WTC11 (cell line): Measurements from ENCODE around the gene CDH22. TPM values are rescaled to one million over a fixed set of nuclear protein-coding genes. Genes with fewer than 3 reads are reported as not detected.

Experiments used
- ATAC-seq: fragments of 200-7000 bp; cut with Tn5 transposase; 2 replicates; pipeline ENCODE4 v1.10.0; 2021; ENCODE audit warnings: mild to moderate bottlenecking, moderate library complexity
- CTCF ChIA-PET: fragments of 300-600 bp; sonication (Branson Sonifier 250); formaldehyde crosslinking; loops from one replicate; lab custom pipeline; 2021; ENCODE audit warnings: antibody characterized with exemption; lab: Charles Lee
- POLR2A ChIA-PET: fragments of 350-600 bp; sonication (Branson Sonifier 250); formaldehyde crosslinking; loops from one replicate; lab custom pipeline; 2021; ENCODE audit warnings: antibody characterized with exemption; lab: Charles Lee
- DNase-seq: peaks from one replicate; pipeline ENCODE4 v3.0.0; 2021; ENCODE audit warnings: low spot score
- H3K27ac Mint-ChIP-seq: 2 replicates; pipeline ENCODE4 v1.8.0; 2021; ENCODE audit warnings: mixed read lengths
- H3K27me3 Mint-ChIP-seq: 2 replicates; pipeline ENCODE4 v1.8.0; 2021; ENCODE audit warnings: low read depth, mild to moderate bottlenecking, moderate library complexity, mixed read lengths
- H3K36me3 Mint-ChIP-seq: 2 replicates; pipeline ENCODE4 v1.8.0; 2021; ENCODE audit warnings: mixed read lengths
- H3K4me1 Mint-ChIP-seq: 2 replicates; pipeline ENCODE4 v1.8.0; 2022; ENCODE audit warnings: mixed read lengths
- H3K4me3 Mint-ChIP-seq: 2 replicates; pipeline ENCODE4 v1.8.0; 2021; ENCODE audit warnings: mild to moderate bottlenecking, moderate library complexity, mixed read lengths
- H3K9me3 Mint-ChIP-seq: 2 replicates; pipeline ENCODE4 v1.8.0; 2021; ENCODE audit warnings: mixed read lengths
- AR ChIP-seq: fragments of 250-450 bp; sonication (Bioruptor Pico); IDR thresholded peaks from 2 replicates; pipeline ENCODE4 v1.9.0; 2021; ENCODE audit warnings: mild to moderate bottlenecking
- CDX4 ChIP-seq: fragments of 250-450 bp; sonication (Bioruptor Pico); IDR thresholded peaks from 2 replicates; pipeline ENCODE4 v1.9.0; 2021; ENCODE audit warnings: moderate library complexity, mild to moderate bottlenecking, inconsistent platforms, borderline replicate concordance
- ELF4 ChIP-seq: sonication (generic); formaldehyde crosslinking; IDR thresholded peaks from 2 replicates; pipeline ENCODE4 v1.8.1; 2022; ENCODE audit warnings: low read depth, mild to moderate bottlenecking, moderate library complexity, missing genetic modification reagents
- EMX1 ChIP-seq: fragments of 250-450 bp; sonication (Bioruptor Pico); IDR thresholded peaks from 2 replicates; pipeline ENCODE4 v1.8.0; 2021; ENCODE audit warnings: mild to moderate bottlenecking
- ETV6 ChIP-seq: sonication (generic); formaldehyde crosslinking; IDR thresholded peaks from 2 replicates; pipeline ENCODE4 v1.8.1; 2022; ENCODE audit warnings: mild to moderate bottlenecking, missing genetic modification reagents
- FOXJ3 ChIP-seq: sonication (generic); formaldehyde crosslinking; IDR thresholded peaks from 2 replicates; pipeline ENCODE4 v1.9.0; 2021; ENCODE audit warnings: missing genetic modification reagents, mild to moderate bottlenecking, borderline replicate concordance
- FOXP1 ChIP-seq: sonication (generic); formaldehyde crosslinking; IDR thresholded peaks from 2 replicates; pipeline ENCODE4 v1.8.0; 2022; ENCODE audit warnings: missing genetic modification reagents, mild to moderate bottlenecking, moderate library complexity, borderline replicate concordance
- FOXP4 ChIP-seq: sonication (generic); formaldehyde crosslinking; IDR thresholded peaks from 2 replicates; pipeline ENCODE4 v1.8.0; 2022; ENCODE audit warnings: mild to moderate bottlenecking, missing genetic modification reagents
- JUN ChIP-seq: sonication (generic); formaldehyde crosslinking; IDR thresholded peaks from 2 replicates; pipeline ENCODE4 v1.8.0; 2023; ENCODE audit warnings: mild to moderate bottlenecking, missing genetic modification reagents
- NFE2L1 ChIP-seq: sonication (generic); formaldehyde crosslinking; IDR thresholded peaks from 2 replicates; pipeline ENCODE4 v1.8.1; 2023; ENCODE audit warnings: missing genetic modification reagents
- NFYB ChIP-seq: sonication (generic); formaldehyde crosslinking; conservative IDR thresholded peaks from 2 replicates; pipeline ENCODE4 v1.8.0; 2022; ENCODE audit warnings: low read depth, missing genetic modification reagents
- RORB ChIP-seq: fragments of 250-450 bp; sonication (Bioruptor Pico); IDR thresholded peaks from 2 replicates; pipeline ENCODE4 v1.9.0; 2021; ENCODE audit warnings: mild to moderate bottlenecking
- ZNF219 ChIP-seq: sonication (generic); formaldehyde crosslinking; IDR thresholded peaks from 2 replicates; pipeline ENCODE4 v1.8.0; 2023; ENCODE audit warnings: missing genetic modification reagents, mild to moderate bottlenecking, borderline replicate concordance
- ZNF396 ChIP-seq: fragments of 250-450 bp; sonication (Bioruptor Pico); IDR thresholded peaks from 2 replicates; pipeline ENCODE4 v1.8.0; 2021; ENCODE audit warnings: mild to moderate bottlenecking, moderate library complexity, borderline replicate concordance
- ZNF423 ChIP-seq: fragments of 250-450 bp; sonication (Bioruptor Pico); IDR thresholded peaks from 2 replicates; pipeline ENCODE4 v2.1.2; 2022; ENCODE audit warnings: mild to moderate bottlenecking, moderate library complexity
- ZNF425 ChIP-seq: fragments of 250-450 bp; sonication (Bioruptor Pico); conservative IDR thresholded peaks from 2 replicates; pipeline ENCODE4 v1.9.0; 2021; ENCODE audit warnings: mild to moderate bottlenecking
- total RNA-seq: library from RNA; stranded (reverse); gene quantifications from 3 replicates; pipeline ENCODE4 v1.2.3, GENCODE V29; 2021
- TF ChIP-seq, protein P1 (sequence below): fragments of 250-450 bp; sonication (Bioruptor Pico); IDR thresholded peaks from 2 replicates; pipeline ENCODE4 v1.9.0; 2021; ENCODE audit warnings: mild to moderate bottlenecking, borderline replicate concordance

Gene CDH22
- total RNA-seq, 1 experiment from 2014 or later = 0.13 TPM

DNA sequence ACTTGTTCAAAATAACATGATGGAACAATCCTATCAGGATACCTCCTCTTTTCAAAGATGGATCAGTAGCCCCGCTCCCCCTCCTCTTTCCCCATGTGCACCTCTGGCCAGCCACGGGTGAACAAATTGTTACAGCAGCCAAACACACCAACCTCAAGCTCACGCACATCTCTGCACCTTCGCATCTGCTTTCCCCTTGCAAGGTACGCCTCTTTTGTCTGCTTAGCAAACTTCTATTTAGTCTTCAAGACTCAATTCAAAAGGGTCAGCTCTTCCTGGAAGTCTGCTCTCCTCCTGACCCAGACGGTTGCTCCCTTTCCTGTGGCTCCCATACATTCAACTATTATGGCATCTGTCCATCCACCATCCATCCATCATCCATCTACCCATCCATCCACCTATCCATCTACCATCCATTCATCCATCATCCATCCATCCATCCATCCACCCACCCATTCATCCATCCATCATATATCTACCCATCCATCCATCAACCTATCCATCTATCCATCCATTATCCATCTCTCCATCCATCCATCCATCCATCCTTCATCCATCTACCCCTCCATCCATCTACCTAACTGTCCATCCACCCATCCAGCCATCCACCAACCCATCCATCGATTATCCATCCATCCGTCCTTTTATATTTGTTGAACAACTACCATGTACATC is 36.3 kb upstream of the CDH22 start:
- DNase-seq = no peak
- no peak for TF ChIP-seq EMX1
- TF ChIP-seq FOXJ3 = no peak
- TF ChIP-seq RORB (CRISPR knock-in tag) = no peak
- TF ChIP-seq ZNF219 = no peak
- TF ChIP-seq NFE2L1 (CRISPR knock-in tag) = no peak
- no peak for TF ChIP-seq FOXP1
- TF ChIP-seq JUN (CRISPR knock-in tag) = no peak
- TF ChIP-seq CDX4 (CRISPR knock-in tag) = no peak
- TF ChIP-seq ELF4 (CRISPR knock-in tag) = no peak
- TF ChIP-seq ZNF425 (CRISPR knock-in tag) = no peak
- no peak for TF ChIP-seq ETV6 (CRISPR knock-in tag)
- no peak for TF ChIP-seq ZNF396 (CRISPR knock-in tag)
- TF ChIP-seq, all 79 proteins: peak for 0
- no peak overlapping the region for H3K4me3 Mint-ChIP-seq
- ChIA-PET CTCF (interaction anchor here (1.3 to 1.4 kb wide), 2 partner anchors 38 to 216 kb away, joined by 4 to 6 read pairs; no protein-coding TSS in a partner anchor), POLR2A (no interaction called here)
- H3K36me3 Mint-ChIP-seq = peaks cover 2% of the 10 kb centered on the region; the same call in 1 of the 2 replicates
- peaks cover 18% of the 10 kb centered on the region for H3K27me3 Mint-ChIP-seq
- no peak overlapping the region for H3K27ac Mint-ChIP-seq
- H3K9me3 Mint-ChIP-seq = no peaks in the 10 kb centered on the region
- peaks cover 28% of the 10 kb centered on the region for H3K4me1 Mint-ChIP-seq
- ATAC-seq = no peak

- H3K27ac Mint-ChIP-seq = no peak overlapping the region
- no peaks in the 10 kb centered on the region for H3K36me3 Mint-ChIP-seq
- no peak for TF ChIP-seq FOXP4
- no peak for TF ChIP-seq NFYB (CRISPR knock-in tag)
- TF ChIP-seq, protein P1, sequence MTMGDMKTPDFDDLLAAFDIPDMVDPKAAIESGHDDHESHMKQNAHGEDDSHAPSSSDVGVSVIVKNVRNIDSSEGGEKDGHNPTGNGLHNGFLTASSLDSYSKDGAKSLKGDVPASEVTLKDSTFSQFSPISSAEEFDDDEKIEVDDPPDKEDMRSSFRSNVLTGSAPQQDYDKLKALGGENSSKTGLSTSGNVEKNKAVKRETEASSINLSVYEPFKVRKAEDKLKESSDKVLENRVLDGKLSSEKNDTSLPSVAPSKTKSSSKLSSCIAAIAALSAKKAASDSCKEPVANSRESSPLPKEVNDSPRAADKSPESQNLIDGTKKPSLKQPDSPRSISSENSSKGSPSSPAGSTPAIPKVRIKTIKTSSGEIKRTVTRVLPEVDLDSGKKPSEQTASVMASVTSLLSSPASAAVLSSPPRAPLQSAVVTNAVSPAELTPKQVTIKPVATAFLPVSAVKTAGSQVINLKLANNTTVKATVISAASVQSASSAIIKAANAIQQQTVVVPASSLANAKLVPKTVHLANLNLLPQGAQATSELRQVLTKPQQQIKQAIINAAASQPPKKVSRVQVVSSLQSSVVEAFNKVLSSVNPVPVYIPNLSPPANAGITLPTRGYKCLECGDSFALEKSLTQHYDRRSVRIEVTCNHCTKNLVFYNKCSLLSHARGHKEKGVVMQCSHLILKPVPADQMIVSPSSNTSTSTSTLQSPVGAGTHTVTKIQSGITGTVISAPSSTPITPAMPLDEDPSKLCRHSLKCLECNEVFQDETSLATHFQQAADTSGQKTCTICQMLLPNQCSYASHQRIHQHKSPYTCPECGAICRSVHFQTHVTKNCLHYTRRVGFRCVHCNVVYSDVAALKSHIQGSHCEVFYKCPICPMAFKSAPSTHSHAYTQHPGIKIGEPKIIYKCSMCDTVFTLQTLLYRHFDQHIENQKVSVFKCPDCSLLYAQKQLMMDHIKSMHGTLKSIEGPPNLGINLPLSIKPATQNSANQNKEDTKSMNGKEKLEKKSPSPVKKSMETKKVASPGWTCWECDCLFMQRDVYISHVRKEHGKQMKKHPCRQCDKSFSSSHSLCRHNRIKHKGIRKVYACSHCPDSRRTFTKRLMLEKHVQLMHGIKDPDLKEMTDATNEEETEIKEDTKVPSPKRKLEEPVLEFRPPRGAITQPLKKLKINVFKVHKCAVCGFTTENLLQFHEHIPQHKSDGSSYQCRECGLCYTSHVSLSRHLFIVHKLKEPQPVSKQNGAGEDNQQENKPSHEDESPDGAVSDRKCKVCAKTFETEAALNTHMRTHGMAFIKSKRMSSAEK (CRISPR knock-in tag) = no peak
- no peak for TF ChIP-seq AR (CRISPR knock-in tag)
- TF ChIP-seq ZNF423 = peak; percentile 39; the same call in 1 of the 2 replicates
- DNase-seq (no peak), ATAC-seq (no peak)
- H3K27me3 Mint-ChIP-seq = peaks cover 18% of the 10 kb centered on the region
- ChIA-PET POLR2A (no interaction called here), CTCF (interaction anchor here (0.8 to 1.4 kb wide), 4 partner anchors 10 to 215 kb away, joined by 3 to 6 read pairs (median 4); no protein-coding TSS in a partner anchor)
- peaks cover 22% of the 10 kb centered on the region for H3K4me1 Mint-ChIP-seq
- no peaks in the 10 kb centered on the region for H3K9me3 Mint-ChIP-seq
- H3K4me3 Mint-ChIP-seq = no peak overlapping the region
Observed at GRCh38 chr20:46343975-46344357, 35.7 kb upstream of the CDH22 start.
